Natural killer cell (primary cell): ENCODE data around the gene SPINK5. TPM values are rescaled to one million over a fixed set of nuclear protein-coding genes. Genes with fewer than 3 reads are reported as not detected.

Source experiments
- ATAC-seq, 3 donors: fragments of 150-1000 bp in 2 of 3; fragments of 200-7000 bp in 1 of 3; cut with Tn5 transposase; 1 replicate in 1 of 3; 2 replicates in 2 of 3; pipeline ENCODE4 v1.10.0; 2021; ENCODE audit warnings: mild to moderate bottlenecking in 2 of 3, moderate library complexity in 2 of 3
- DNase-seq, 2 donors: peaks; one replicate each; pipeline versions ENCODE4 v3.0.0 to v3.0.0-alpha.2; 2013 to 2021; ENCODE audit warnings: mixed read lengths in 1 of 2
- H3K27ac ChIP-seq: one replicate; pipeline ENCODE4 v1.5.1; 2013; ENCODE audit warnings: mild to moderate bottlenecking, low read length
- H3K27me3 ChIP-seq: one replicate; pipeline ENCODE4 v1.6.1; 2013; ENCODE audit warnings: low read length; ENCODE audit not compliant: control insufficient read depth, insufficient read depth
- H3K36me3 ChIP-seq: one replicate; pipeline ENCODE4 v1.6.1; 2013; ENCODE audit warnings: low read length; ENCODE audit not compliant: control insufficient read depth, insufficient read depth
- H3K4me1 ChIP-seq: one replicate; pipeline ENCODE4 v1.6.1; 2013; ENCODE audit warnings: low read length; ENCODE audit not compliant: control insufficient read depth, insufficient read depth
- H3K4me3 ChIP-seq: one replicate; pipeline ENCODE4 v1.5.1; 2013; ENCODE audit warnings: low read length
- H3K9me3 ChIP-seq: one replicate; pipeline ENCODE4 v1.6.1; 2013; ENCODE audit warnings: low read length; ENCODE audit not compliant: control insufficient read depth, insufficient read depth
- H3K27ac Mint-ChIP-seq, 2 donors: one replicate each; pipeline ENCODE4 v1.8.0; 2022; ENCODE audit warnings: mild to moderate bottlenecking in 2 of 2, mixed read lengths in 2 of 2, moderate library complexity in 1 of 2
- H3K27me3 Mint-ChIP-seq, 2 donors: one replicate each; pipeline ENCODE4 v1.8.0; 2022; ENCODE audit warnings: low read depth in 2 of 2, mixed read lengths in 2 of 2
- H3K36me3 Mint-ChIP-seq: one replicate; pipeline ENCODE4 v1.8.0; 2022; ENCODE audit warnings: mixed read lengths
- H3K4me1 Mint-ChIP-seq, 2 donors: one replicate each; pipeline ENCODE4 v1.8.0; 2022; ENCODE audit warnings: mixed read lengths in 2 of 2
- H3K4me3 Mint-ChIP-seq: one replicate; pipeline ENCODE4 v1.8.0; 2022; ENCODE audit warnings: mild to moderate bottlenecking, moderate library complexity, mixed read lengths
- H3K9me3 Mint-ChIP-seq, 2 donors: one replicate each; pipeline ENCODE4 v1.8.0; 2022; ENCODE audit warnings: mixed read lengths in 2 of 2
- WGBS: methylation state at CpG from one replicate; pipeline ENCODE4 v1.1.7; 2013; ENCODE audit warnings: missing lambda C conversion rate; ENCODE audit not compliant: insufficient coverage; 5-methylcytosine and 5-hydroxymethylcytosine counted together
- intact Hi-C: fragments of 100-400 bp; cut with micrococcal nuclease; formaldehyde crosslinking; loops from one replicate; pipeline ENCODE4 v1.14.2; 2022
- total RNA-seq, 4 donors: library from RNA; stranded (reverse); fragments of 120-200 nt in 1 of 4; gene quantifications; one replicate each; pipeline versions ENCODE4 v1.2.3 to v1.2.4, GENCODE V29; 2013 to 2022
- TF ChIP-seq, protein P1 (sequence below): fragments of 200-600 bp; IDR thresholded peaks from one replicate; pipeline ENCODE4 v1.8.0; 2022; ENCODE audit warnings: antibody characterized with exemption

Gene SPINK5
- total RNA-seq, 3 donors from 2014 or later (not counting 1 experiment from before 2014, with no cell fraction given): not detected

DNA sequence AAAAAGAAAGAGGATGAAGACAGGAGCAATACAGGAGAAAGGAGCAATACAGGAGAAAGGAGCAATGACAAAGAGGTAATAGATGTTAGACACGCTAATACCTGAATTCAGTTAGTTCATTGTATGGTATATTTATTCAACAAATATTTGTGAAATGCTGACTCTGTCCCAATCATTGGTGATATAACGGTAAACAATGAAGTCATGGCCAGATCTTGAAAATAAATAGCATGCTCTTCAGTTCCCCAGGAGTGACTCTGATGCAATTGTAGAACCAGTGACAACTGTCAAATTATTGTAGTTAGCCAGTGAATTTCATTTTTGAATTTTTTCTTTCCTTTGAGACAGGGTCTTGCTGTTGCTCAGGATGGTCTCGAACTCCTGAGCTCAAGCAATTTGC lies 56.5 kb downstream of the SPINK5 start:
- Histone ChIP-seq H3K27me3 (no peaks in the 10 kb centered on the region), H3K4me1 (no peaks in the 10 kb centered on the region), H3K4me3 (no peak overlapping the region), H3K9me3 (no peaks in the 10 kb centered on the region), H3K27ac (no peak overlapping the region), H3K36me3 (no peaks in the 10 kb centered on the region)
- peaks cover 0 to 4% of the 10 kb centered on the region in 2 donors for H3K9me3 Mint-ChIP-seq
- TF ChIP-seq, protein P1, sequence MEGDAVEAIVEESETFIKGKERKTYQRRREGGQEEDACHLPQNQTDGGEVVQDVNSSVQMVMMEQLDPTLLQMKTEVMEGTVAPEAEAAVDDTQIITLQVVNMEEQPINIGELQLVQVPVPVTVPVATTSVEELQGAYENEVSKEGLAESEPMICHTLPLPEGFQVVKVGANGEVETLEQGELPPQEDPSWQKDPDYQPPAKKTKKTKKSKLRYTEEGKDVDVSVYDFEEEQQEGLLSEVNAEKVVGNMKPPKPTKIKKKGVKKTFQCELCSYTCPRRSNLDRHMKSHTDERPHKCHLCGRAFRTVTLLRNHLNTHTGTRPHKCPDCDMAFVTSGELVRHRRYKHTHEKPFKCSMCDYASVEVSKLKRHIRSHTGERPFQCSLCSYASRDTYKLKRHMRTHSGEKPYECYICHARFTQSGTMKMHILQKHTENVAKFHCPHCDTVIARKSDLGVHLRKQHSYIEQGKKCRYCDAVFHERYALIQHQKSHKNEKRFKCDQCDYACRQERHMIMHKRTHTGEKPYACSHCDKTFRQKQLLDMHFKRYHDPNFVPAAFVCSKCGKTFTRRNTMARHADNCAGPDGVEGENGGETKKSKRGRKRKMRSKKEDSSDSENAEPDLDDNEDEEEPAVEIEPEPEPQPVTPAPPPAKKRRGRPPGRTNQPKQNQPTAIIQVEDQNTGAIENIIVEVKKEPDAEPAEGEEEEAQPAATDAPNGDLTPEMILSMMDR: no peak
- no peaks in the 10 kb centered on the region for H3K36me3 Mint-ChIP-seq
- no peaks in the 10 kb centered on the region for H3K27me3 Mint-ChIP-seq
- DNase-seq (no peak), ATAC-seq (no peak)
- WGBS: 88% methylated on average over 3 of the region's 3 CpGs
- no peak overlapping the region for H3K27ac Mint-ChIP-seq
- H3K4me3 Mint-ChIP-seq: no peak overlapping the region
- intact Hi-C loops: no loop called here
- H3K4me1 Mint-ChIP-seq: no peaks in the 10 kb centered on the region

DNA sequence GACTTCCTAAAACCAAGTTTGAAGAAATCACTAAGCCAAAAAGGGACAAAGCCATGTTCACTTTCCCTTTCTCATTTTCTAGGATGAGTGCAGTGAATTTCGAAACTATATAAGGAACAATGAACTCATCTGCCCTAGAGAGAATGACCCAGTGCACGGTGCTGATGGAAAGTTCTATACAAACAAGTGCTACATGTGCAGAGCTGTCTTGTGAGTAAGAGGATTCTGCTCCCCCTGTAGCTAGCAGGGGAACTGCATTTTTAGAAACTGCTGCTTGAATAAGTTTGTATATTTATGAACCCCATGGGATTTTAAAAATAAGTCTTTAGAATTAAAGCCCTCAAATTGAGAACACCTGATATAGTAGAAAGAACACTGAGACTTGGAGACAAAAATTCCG lies 61.9 kb downstream of the SPINK5 start:
- ATAC-seq (no peak), DNase-seq (no peak)
- Histone ChIP-seq H3K27me3 (no peaks in the 10 kb centered on the region), H3K9me3 (no peaks in the 10 kb centered on the region), H3K36me3 (no peaks in the 10 kb centered on the region), H3K27ac (no peak overlapping the region), H3K4me1 (no peaks in the 10 kb centered on the region), H3K4me3 (no peak overlapping the region)
- peaks cover 0 to 2% of the 10 kb centered on the region in 2 donors for H3K27me3 Mint-ChIP-seq
- H3K4me3 Mint-ChIP-seq: no peak overlapping the region
- H3K9me3 Mint-ChIP-seq: no peaks in the 10 kb centered on the region
- TF ChIP-seq, protein P1: no peak
- no peaks in the 10 kb centered on the region for H3K4me1 Mint-ChIP-seq
- 72% methylated on average over 2 of the region's 3 CpGs for WGBS
- intact Hi-C loops: no loop called here
- no peak overlapping the region for H3K27ac Mint-ChIP-seq
- H3K36me3 Mint-ChIP-seq: no peaks in the 10 kb centered on the region

DNA sequence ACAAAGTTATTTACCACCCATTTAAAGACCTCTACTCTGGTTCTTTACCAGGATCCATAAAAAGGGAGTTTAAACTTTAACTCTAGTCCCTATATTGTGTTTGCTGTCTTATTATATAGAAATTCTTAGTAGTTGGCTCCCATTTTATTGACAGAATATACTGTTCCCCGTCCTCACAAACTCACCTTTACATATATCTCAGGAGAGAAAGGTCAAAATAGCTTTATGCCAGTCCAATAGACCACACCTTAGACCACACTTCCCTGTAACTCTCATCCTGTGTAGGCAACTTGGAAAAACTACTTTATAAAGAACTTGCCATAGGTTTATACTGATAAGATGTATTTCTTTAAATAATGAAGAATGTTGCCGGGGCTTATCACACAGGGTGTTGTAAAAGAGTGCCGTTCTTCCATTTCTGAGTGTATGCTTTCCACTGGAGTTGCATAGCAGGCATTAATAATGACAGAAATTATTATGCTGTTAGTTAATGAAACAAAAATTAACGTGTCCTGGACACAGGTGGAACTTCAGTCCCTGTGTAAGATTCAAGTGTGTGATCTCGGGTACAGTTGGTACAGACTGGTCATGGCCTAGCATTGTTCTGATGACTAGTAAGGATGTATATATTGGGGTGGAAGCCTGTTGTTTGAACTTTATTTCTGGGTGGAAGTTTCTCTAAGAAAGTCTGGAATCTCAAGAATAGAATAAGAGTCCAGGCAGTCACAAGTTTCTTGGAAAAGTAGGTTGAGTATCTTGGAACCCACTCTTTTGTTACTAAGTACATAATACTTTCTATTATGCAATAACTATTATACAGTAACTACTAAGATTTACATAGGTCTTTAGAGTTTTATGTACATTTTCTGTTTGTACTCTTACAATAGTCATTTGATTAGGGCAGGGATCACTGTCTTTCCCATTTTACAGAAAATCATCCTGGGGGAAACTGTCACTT lies 71.6 kb downstream of the SPINK5 start:
- no peak overlapping the region for H3K4me3 Mint-ChIP-seq
- H3K27ac ChIP-seq: no peak overlapping the region
- H3K27me3 Mint-ChIP-seq: peaks cover 0 to under 1% of the 10 kb centered on the region in 2 donors
- intact Hi-C loops: no loop called here
- no peaks in the 10 kb centered on the region for H3K4me1 Mint-ChIP-seq
- WGBS: 85% methylated on average over 5 of the region's 5 CpGs
- ATAC-seq (no peak), DNase-seq (no peak)
- H3K4me3 ChIP-seq: no peak overlapping the region
- H3K4me1 ChIP-seq: no peaks in the 10 kb centered on the region
- no peaks in the 10 kb centered on the region for H3K9me3 Mint-ChIP-seq
- no peak overlapping the region for H3K27ac Mint-ChIP-seq
- no peaks in the 10 kb centered on the region for H3K36me3 ChIP-seq
- H3K9me3 ChIP-seq: no peaks in the 10 kb centered on the region
- TF ChIP-seq, protein P1: no peak
- H3K36me3 Mint-ChIP-seq: no peaks in the 10 kb centered on the region
- no peaks in the 10 kb centered on the region for H3K27me3 ChIP-seq
